Neural progenitor cell (in vitro differentiated cells): ENCODE results near the gene FHOD3.

ENCODE experiments used
- CTCF ChIP-seq: fragments of 200-600 bp; sonication (generic); IDR thresholded peaks from 2 replicates; pipeline ENCODE4 v1.5.1; 2017; ENCODE audit warnings: antibody characterized with exemption, mild to moderate bottlenecking
- EZH2 ChIP-seq: fragments of 200-600 bp; sonication (generic); IDR thresholded peaks from 2 replicates; pipeline ENCODE4 v1.6.1; 2017; ENCODE audit warnings: antibody characterized with exemption, mild to moderate bottlenecking, moderate library complexity

GRCh38 chr18:36427369-36427768 is 129.9 kb downstream of the FHOD3 start:
- TF ChIP-seq CTCF (no peak), EZH2 (no peak)
